Dedifferentiated amniotic fluid mesenchymal stem cell (primary cell): Measurements from ENCODE around the gene ABAT.
"Not testable (repeated sequence)": the region's sequence is repeated elsewhere in the genome, so short reads cannot be mapped to it uniquely, and the experiment has no call there.

Experiments
- DNase-seq: peaks from one replicate; pipeline ENCODE4 v3.0.0-alpha.2; 2016; ENCODE audit errors: extremely low spot score

The ABAT gene

DNA sequence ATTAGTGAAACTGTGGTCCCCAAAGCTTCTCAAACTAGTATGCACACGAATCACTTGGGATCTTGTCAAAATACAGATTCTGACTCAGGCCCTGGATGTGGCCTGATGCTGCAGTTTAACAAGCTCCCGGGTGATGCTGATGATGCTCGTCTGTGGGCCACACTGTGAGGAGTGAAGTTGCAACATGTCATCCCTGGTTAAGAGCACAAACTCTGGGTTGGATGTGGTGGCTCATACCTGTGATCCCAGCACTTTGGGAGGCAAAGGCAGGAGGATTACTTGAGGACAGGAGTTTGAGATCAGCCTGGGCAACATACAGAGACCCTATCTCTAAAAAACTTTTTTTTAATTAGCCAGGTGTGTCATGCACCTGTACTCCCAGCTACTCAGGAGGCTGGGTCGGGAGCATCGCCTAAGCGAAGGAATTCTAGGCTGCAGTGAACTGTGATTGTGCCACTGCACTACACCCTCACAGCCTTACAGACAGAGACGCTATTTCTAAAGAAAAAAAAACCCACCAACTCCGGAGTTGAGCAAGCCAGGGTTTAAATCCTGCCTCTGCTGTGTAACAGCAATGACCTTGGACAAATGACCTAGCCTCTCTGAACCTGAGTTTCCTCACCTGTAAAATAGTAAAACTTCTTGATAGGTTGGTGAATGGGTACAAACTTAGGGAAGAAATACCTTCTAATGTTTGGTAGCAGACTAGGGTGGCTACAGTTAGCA lies 24.4 kb upstream of the ABAT start:
- no peak for DNase-seq

DNA sequence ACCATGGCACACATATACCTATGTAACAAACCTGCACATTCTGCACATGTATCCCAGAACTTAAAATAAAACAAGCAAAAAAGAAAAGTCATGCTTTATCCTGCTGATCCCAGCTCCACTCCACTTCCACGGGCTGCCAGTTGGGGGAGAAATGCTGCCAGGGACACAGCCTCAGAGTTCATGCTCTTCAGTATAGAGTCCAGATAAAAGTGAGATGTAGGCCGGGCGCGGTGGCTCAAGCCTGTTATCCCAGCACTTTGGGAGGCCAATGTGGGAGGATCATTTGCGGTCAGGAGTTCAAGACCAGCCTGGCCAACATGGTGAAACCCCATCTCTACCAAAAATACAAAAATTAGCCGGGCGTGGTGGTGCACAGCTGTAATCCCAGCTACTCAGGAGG lies 22.5 kb upstream of the ABAT start:
- DNase-seq: not testable (repeated sequence)

GRCh38 chr16:8655184-8655717 lies 19.2 kb upstream of the ABAT start:
- no peak for DNase-seq

DNA sequence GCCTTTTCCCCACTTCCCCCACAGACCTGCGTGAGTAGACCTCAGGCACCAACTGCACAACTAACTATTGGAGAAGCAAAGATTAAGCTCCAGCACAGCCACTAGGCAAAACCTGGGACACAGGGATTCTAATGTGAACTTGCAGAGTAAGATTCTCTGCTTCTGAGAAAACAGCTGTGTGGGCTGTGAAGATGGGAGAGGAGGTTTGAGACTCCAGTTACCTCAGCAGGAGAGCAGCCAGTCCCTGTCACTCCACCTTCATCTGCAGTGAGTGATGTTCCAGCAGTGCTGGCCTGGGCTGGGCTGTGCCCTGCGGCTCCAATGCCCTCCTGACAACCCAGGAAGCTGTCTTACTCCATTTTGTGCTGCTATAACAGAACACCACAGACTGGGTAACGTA lies 18.0 kb upstream of the ABAT start:
- no peak for DNase-seq

GRCh38 chr16:8660841-8661301 lies 13.5 kb upstream of the ABAT start:
- peak; percentile 37 for DNase-seq

DNA sequence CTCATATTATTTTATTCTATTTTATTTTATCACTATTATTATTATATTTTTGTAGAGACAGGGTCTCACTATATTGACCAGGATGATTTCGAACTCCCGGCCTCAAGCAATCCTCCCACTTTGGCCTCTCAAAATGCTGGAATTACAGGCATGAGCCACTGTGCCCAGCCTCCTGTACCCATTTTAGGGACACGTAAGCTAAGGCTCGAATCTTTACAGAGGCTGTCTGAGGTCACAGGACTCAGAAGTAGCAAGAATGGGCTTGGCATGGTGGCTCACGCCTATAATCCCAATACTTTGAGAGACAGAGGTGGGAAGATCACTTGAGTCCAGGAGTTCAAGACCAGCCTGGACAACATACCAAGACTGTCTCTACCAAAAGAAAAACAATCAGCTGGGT lies 12.7 kb upstream of the ABAT start:
- DNase-seq: no peak

- DNase-seq: no peak
These were observed 11.0 kb upstream of the ABAT start for GRCh38 chr16:8663192-8664089.

- no peak for DNase-seq
These were observed 8.9 kb upstream of the ABAT start for GRCh38 chr16:8665529-8665928.

GRCh38 chr16:8667492-8667891 lies 6.9 kb upstream of the ABAT start:
- no peak for DNase-seq

DNA sequence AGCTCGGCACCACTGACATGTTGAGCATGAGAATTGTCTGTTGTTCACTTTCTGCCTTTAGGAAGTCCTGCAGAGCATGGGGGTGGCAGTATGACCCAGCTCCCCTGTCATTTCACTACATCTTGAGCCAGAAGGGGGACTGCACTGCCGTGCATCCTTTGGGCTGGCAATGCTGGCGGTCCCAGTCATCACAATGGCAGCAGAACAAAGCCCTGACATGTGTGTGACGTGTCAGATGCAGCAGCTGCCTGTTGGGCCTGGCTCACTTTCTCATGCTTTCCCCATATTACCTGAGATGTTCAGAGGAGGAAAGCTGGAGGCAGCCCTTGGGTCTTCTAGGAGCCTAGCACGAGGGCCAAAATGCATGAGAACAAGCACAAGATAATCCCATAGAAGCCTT lies 6.3 kb upstream of the ABAT start:
- no peak for DNase-seq

- DNase-seq: no peak
These were observed 4.9 kb upstream of the ABAT start for GRCh38 chr16:8669481-8669880.

DNA sequence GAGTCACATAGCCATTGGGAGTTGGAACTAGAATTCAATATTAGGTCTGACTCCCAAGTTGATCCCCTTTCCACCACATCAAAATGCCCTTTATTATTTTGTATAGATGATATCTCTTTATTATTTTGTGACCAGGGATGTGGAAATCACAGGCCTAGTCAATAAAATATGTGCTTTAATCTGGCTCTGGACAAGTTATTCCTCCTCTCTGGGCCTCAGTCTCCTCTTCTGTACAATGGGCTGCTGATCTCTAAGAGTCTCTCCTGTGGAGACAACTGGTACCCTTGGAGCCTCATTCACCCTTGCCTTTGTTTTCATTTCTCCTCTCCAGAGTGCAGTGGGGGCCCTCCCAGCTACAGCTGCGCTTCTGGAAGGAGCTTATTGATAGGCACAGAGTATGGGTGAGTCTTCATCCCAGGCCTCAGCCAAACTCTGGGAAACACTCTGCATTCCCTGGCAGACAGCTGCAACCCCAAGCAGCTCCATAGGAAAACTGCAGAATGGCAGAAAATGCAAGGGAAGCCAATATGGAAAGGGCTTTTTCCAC lies 4.3 kb upstream of the ABAT start:
- no peak for DNase-seq

DNA sequence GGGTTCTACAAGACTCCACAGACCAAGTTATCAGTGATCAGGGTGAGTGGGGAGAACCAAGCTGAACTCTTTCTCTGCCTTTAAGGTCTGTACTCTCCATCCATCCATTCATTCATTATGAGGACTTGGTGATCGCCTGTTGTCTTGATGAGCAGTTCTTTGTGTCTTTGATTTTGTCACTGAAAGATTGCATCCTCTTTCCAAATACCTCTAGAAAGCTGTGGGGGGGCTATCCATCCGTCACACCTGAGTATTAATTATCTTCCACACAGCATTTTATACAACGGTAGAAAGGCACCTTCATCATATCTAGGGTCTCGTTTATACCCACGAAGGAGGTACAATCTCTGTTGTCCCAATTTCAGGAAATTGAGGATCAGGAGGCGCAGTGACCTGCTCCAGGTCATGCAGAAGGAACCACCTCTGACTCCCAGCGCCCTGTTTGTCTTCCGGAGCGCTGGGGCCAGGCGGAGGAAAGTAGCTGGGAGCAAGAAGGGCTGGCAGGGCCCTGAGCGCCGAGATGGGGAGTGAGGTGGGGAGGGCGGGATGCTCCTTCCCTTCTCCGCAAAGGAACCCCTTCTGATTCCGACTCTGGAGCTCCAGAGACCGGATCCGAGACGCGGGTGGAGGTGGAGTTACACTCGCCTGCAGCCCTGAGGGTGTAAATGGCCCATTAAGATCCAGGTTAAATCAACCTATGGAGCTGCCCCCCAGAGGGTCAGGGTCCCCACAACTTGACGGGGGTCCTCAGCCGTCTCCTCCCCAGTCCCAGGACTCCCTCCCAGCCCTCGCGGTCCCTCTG lies 605 bp upstream of the ABAT start:
- DNase-seq: no peak

DNA sequence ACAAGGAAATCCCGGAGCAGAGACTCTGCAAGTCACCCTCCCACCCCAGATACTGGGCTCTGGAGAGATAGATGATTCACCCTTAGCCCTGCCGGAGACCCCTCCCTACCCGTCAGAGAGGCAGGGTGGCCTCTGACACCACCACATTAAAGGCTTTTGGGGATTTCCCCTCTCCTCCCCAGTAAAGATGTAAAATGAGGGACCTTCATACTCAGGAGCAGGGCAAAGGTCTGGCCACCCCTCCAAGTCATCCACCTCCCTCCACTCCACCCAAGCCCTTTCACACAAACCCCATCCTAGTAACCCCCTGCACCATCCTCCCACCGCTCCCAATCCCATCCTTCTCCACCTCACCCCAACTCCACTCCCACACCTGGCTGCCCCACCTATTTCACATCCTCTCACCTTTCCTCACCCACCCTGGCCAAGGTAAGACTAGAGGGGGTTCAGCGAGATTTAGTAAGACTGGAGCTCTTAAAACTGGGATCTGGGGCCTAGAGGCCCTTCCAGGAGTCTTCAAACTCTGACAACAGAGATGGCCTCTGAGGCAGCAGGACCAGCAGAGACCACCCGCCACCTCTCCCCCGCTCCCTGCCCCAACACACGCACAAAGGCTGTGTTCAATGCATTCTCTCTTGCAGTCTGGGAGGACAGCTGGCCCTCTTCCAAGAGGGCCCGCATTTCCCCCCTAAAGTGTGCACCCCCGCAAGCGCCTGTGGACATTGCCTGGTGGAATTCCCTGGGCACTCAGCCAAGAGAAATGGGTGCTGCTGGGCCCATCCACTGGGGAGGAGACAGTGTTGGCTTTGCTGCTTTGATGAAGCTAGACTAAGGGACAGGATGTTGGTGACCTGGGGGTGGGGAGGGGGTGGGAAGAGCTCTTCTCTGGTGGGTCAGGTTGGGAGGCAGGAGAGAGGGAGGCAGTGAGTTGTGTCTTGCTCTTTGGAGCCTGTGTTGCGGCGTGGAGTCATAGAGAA lies 1.1 kb downstream of the ABAT start:
- DNase-seq: no peak

DNA sequence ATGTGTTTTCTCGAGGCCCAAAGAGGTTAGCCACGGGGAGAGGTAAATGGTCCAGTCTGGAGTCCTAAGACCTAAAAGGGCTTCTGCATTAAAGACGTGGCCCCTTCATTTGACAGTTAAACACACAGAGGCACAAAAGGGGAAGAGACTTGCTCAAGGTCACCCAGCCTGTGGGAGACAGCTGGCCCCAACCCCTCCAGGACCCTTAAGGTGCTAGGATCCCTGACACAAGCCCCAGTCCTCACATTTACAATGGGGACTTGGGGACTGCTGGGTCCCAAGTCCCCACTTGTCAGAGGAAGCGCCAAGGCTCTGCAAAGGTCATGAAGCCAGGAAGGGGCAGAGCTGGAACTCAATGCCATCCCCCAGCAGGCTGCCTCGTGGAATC lies 1.7 kb downstream of the ABAT start:
- DNase-seq: no peak

DNA sequence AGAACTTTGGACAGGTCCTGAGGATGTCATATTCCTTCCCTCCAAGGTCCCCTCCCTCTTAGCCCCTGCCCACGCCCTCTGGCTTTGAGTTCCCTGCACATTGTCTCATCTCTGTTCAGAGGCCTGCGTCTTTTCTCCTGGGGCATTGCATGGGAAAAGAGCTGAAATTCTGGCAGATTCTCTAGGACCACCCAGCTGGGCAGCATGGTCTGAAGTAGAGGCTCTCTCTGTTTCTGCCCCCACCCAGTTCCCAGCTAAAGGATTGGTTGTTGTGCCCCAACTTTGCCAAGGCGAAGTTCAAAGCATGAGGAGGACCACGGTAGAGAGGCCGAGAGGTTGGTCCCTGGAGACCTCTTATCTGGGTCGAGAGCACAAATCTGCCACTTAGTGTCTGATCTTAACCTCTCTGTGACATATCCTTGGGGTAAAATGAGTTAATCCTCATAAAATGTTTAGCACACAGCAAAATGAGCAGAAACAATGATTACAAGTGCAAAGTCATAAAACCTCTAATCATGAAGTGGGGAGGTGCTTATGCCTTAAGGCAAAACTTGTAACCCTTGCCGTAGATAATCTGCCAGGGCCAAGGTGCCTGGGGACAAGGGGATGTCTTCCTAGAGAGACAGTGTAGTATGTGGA lies 2.4 kb downstream of the ABAT start:
- no peak for DNase-seq

- no peak for DNase-seq
These were observed 3.1 kb downstream of the ABAT start for GRCh38 chr16:8677481-8677880.

DNA sequence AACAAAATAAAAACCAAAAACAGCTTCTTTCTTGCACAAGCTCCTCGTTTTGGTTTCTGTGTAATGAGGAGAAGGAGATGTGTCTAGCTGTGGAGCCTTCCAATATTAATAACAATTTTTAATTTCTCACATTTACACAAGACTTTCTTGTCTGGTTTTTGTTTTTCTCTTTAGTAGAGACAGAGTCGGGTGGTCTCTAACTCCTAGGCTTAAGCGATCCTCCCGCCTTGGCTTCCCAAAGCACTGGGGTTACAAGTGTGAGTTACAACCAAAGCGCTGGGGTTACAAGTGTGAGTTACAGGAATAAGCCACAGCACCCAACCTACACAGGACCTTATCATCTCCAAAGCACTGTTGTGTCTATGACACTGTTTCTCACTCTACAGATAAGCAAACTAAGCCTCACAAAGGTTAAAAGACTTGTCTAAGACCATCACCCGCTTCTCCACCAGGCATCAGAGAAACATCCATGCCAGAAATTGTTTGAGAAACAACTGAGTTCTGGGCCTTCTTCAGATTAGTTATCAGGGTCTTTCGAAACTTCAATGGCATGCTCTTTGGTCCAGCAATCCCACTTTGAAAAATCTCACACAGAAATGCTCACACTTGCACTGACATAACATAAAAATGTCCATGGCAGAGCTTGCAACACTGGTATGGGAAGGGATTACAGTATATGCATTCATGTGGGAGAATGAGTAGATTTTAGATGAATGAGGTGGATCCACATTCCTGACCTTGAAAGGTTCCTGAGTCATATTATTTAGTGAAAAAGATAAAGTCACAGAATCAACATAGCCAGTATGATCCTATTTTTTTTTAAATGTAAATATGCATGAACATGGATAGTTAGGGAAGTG lies 3.9 kb downstream of the ABAT start:
- DNase-seq: peak; percentile 19

DNA sequence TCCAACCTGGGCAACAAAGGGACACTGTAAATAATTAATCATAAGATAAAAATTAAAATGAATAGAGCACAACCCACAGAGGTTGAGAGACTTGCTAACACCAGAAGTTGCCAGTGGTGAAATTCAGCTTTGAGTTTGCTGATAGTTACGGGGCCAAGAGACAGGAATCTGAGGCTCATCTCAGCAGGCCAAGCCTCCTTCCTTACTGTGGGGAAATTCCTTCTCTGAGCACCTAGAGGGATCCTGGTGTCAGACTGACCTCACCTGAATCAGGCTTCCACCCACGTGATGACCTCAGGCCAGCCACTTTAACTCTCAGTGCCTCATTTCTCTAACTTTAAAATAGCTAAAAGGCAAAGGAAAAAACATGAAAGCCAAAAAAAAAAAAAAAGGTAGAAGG lies 4.7 kb downstream of the ABAT start:
- no peak for DNase-seq
